ENCODE measurements around the gene ELFN2.

Gene ELFN2

GRCh38 chr22:37431801-37432707 lies 4.8 kb upstream of the ELFN2 start:
- TF ChIP-seq EZH2phosphoT487 (IDR thresholded peaks at IDR 0.05; ENCODE audit: borderline replicate concordance) = no peak
- no peak for TF ChIP-seq CTCF (conservative IDR thresholded peaks at IDR 0.05; ENCODE audit: low read length)
- Histone ChIP-seq H3K9ac (ENCODE audit: low read depth, low read length, poor library complexity, severe bottlenecking) (no peak overlapping the region), H3K4me2 (ENCODE audit: low read depth, low read length, poor library complexity, severe bottlenecking) (no peak overlapping the region), H2AFZ (ENCODE audit: low read length) (no peak overlapping the region), H3K79me2 (ENCODE audit: insufficient read depth, low read length) (no peaks in the 10 kb centered on the region), H3K4me1 (ENCODE audit: insufficient read depth, low read length, poor library complexity, severe bottlenecking) (no peaks in the 10 kb centered on the region), H3K36me3 (ENCODE audit: insufficient read depth, low read length) (no peaks in the 10 kb centered on the region), H4K20me1 (ENCODE audit: insufficient read depth, low read length, poor library complexity, severe bottlenecking) (no peaks in the 10 kb centered on the region), H3K4me3 (ENCODE audit: low read length, poor library complexity, severe bottlenecking) (no peak overlapping the region), H3K27me3 (ENCODE audit: insufficient read depth, low read length, poor library complexity, severe bottlenecking) (no peaks in the 10 kb centered on the region), H3F3A (ENCODE audit: low read depth) (no peaks in the 10 kb centered on the region), H3K9me2 (replicated peaks; ENCODE audit: low read depth, low read length) (no peaks in the 10 kb centered on the region), H3K9me3 (ENCODE audit: insufficient read depth, low read depth, low read length) (no peaks in the 10 kb centered on the region)

GRCh38 chr22:37431366-37431765 lies 4.1 kb upstream of the ELFN2 start:
- H3K9me3 ChIP-seq (ENCODE audit: insufficient read depth, low read depth, low read length) = no peaks in the 10 kb centered on the region
- no peaks in the 10 kb centered on the region for H3K9me2 ChIP-seq (replicated peaks; ENCODE audit: low read depth, low read length)
- H3F3A ChIP-seq (ENCODE audit: low read depth) = no peaks in the 10 kb centered on the region
- no peak overlapping the region for H3K4me3 ChIP-seq (ENCODE audit: low read length, poor library complexity, severe bottlenecking)
- no peak overlapping the region for H3K9ac ChIP-seq (ENCODE audit: low read depth, low read length, poor library complexity, severe bottlenecking)
- H3K36me3 ChIP-seq (ENCODE audit: insufficient read depth, low read length) = no peaks in the 10 kb centered on the region
- H3K4me2 ChIP-seq (ENCODE audit: low read depth, low read length, poor library complexity, severe bottlenecking) = no peak overlapping the region
- no peaks in the 10 kb centered on the region for H3K4me1 ChIP-seq (ENCODE audit: insufficient read depth, low read length, poor library complexity, severe bottlenecking)
- no peaks in the 10 kb centered on the region for H3K27me3 ChIP-seq (ENCODE audit: insufficient read depth, low read length, poor library complexity, severe bottlenecking)
- H2AFZ ChIP-seq (ENCODE audit: low read length) = no peak overlapping the region
- TF ChIP-seq EZH2phosphoT487 (IDR thresholded peaks at IDR 0.05; ENCODE audit: borderline replicate concordance) (no peak), CTCF (conservative IDR thresholded peaks at IDR 0.05; ENCODE audit: low read length) (no peak)
- H3K79me2 ChIP-seq (ENCODE audit: insufficient read depth, low read length) = no peaks in the 10 kb centered on the region
- no peaks in the 10 kb centered on the region for H4K20me1 ChIP-seq (ENCODE audit: insufficient read depth, low read length, poor library complexity, severe bottlenecking)

GRCh38 chr22:37430941-37431340 lies 3.7 kb upstream of the ELFN2 start:
- H3F3A ChIP-seq (ENCODE audit: low read depth) = no peaks in the 10 kb centered on the region
- no peaks in the 10 kb centered on the region for H4K20me1 ChIP-seq (ENCODE audit: insufficient read depth, low read length, poor library complexity, severe bottlenecking)
- H2AFZ ChIP-seq (ENCODE audit: low read length) = no peak overlapping the region
- no peaks in the 10 kb centered on the region for H3K36me3 ChIP-seq (ENCODE audit: insufficient read depth, low read length)
- H3K9me2 ChIP-seq (replicated peaks; ENCODE audit: low read depth, low read length) = no peaks in the 10 kb centered on the region
- no peaks in the 10 kb centered on the region for H3K79me2 ChIP-seq (ENCODE audit: insufficient read depth, low read length)
- H3K9ac ChIP-seq (ENCODE audit: low read depth, low read length, poor library complexity, severe bottlenecking) = no peak overlapping the region
- peaks cover 3% of the 10 kb centered on the region for H3K4me1 ChIP-seq (ENCODE audit: insufficient read depth, low read length, poor library complexity, severe bottlenecking)
- no peak overlapping the region for H3K4me2 ChIP-seq (ENCODE audit: low read depth, low read length, poor library complexity, severe bottlenecking)
- H3K4me3 ChIP-seq (ENCODE audit: low read length, poor library complexity, severe bottlenecking) = no peak overlapping the region
- H3K27me3 ChIP-seq (ENCODE audit: insufficient read depth, low read length, poor library complexity, severe bottlenecking) = no peaks in the 10 kb centered on the region
- no peaks in the 10 kb centered on the region for H3K9me3 ChIP-seq (ENCODE audit: insufficient read depth, low read depth, low read length)
- no peak for TF ChIP-seq CTCF (conservative IDR thresholded peaks at IDR 0.05; ENCODE audit: low read length)
- TF ChIP-seq EZH2phosphoT487 (IDR thresholded peaks at IDR 0.05; ENCODE audit: borderline replicate concordance) = no peak

Measured in Loucy (cell line).